ENCODE measurements around the gene GPC6.

DNA sequence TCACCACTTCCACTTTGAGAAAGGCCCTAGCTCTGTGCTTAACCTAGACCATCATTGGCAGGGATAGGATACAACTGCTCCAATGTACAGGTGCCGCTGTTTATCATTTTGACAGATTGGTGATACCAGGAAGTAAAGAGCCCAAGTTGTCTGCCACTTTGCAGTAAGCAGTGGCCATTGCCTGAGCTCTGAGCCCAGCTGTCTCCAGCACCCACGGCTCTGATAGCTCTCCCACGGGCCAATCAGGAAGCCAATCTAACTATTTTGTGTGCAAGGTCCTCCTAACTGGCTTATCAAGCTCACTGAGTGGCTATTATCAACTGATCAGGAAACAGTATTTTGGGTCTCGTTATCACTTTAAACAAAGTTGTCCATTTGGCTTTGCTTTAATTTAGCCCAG, 1071.7 kb downstream of the GPC6 start:
- TF ChIP-seq, protein P1, sequence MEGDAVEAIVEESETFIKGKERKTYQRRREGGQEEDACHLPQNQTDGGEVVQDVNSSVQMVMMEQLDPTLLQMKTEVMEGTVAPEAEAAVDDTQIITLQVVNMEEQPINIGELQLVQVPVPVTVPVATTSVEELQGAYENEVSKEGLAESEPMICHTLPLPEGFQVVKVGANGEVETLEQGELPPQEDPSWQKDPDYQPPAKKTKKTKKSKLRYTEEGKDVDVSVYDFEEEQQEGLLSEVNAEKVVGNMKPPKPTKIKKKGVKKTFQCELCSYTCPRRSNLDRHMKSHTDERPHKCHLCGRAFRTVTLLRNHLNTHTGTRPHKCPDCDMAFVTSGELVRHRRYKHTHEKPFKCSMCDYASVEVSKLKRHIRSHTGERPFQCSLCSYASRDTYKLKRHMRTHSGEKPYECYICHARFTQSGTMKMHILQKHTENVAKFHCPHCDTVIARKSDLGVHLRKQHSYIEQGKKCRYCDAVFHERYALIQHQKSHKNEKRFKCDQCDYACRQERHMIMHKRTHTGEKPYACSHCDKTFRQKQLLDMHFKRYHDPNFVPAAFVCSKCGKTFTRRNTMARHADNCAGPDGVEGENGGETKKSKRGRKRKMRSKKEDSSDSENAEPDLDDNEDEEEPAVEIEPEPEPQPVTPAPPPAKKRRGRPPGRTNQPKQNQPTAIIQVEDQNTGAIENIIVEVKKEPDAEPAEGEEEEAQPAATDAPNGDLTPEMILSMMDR (conservative IDR thresholded peaks at IDR 0.05), result no peak
- TF ChIP-seq ZFX (IDR thresholded peaks at IDR 0.05), result no peak
